SJSA1 (cell line): ENCODE data around the gene LIN7A. TPM values are rescaled to one million over a fixed set of nuclear protein-coding genes. Genes with fewer than 3 reads are reported as not detected.

Source experiments
- DNase-seq, 2 experiments: peaks; one replicate each; pipeline ENCODE4 v3.0.0-alpha.2; 2015 to 2020; ENCODE audit warnings: low spot score in 2 of 2, low read depth in 1 of 2
- H3K27ac ChIP-seq: fragments of 250-450 bp; sonication (Bioruptor Pico); 2 replicates; pipeline ENCODE4 v1.5.1; 2020; ENCODE audit warnings: mild to moderate bottlenecking, moderate library complexity
- H3K27me3 ChIP-seq: fragments of 250-450 bp; sonication (Bioruptor Pico); replicated peaks from 2 replicates; pipeline ENCODE4 v1.5.1; 2020; ENCODE audit warnings: mild to moderate bottlenecking, moderate library complexity
- H3K36me3 ChIP-seq: fragments of 250-450 bp; sonication (Bioruptor Pico); 2 replicates; pipeline ENCODE4 v1.5.1; 2020; ENCODE audit warnings: mild to moderate bottlenecking
- H3K4me1 ChIP-seq: fragments of 250-450 bp; sonication (Bioruptor Pico); replicated peaks from 2 replicates; pipeline ENCODE4 v1.6.1; 2021; ENCODE audit warnings: mild to moderate bottlenecking
- H3K4me3 ChIP-seq: fragments of 250-450 bp; sonication (Bioruptor Pico); 2 replicates; pipeline ENCODE4 v1.5.1; 2020; ENCODE audit warnings: mild to moderate bottlenecking
- H3K9me3 ChIP-seq: fragments of 250-450 bp; sonication (Bioruptor Pico); replicated peaks from 2 replicates; pipeline ENCODE4 v1.5.1; 2020; ENCODE audit warnings: mild to moderate bottlenecking
- total RNA-seq: library from RNA; depleted of rRNA; stranded (reverse); fragments of >200 nt; shearing (Covaris generic); gene quantifications from 2 replicates; pipeline ENCODE4 v1.2.3, GENCODE V29; 2014

Gene LIN7A
- total RNA-seq, 1 experiment from 2014 or later, result 2.4 TPM

DNA sequence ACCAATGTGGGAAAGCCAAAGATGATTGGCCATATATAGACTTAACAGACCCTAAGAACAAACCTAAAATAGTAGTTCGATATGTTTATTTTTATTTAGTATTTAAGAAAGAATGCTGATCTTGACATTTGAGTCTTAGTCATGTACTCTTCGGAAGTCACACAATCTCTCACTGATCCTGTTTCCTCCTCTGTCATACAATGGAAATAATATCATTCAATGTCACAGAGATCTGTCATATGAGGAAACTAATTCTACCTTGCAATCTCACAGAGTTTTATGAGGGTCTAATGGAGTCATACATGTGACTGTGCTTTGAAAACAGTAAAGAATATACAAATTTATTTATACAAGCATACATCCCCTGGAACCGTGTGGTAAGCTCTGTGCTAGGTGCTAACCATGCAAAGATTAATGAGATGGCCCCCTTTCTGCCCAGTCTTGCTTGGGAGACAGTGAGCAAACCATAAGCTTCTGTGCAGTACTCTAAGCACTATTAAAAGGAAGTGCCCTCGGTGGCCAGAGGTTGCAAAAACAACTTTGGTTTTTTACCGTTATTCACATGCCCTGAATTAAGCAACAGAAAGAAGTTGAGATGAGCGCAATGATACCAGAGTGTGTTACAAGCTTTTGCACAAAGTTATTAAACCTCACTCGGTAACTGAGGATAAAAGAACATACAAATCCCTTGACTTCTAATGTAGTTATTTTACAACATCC, 1.7 kb upstream of the LIN7A start:
- no peaks in the 10 kb centered on the region for H3K9me3 ChIP-seq
- no peak for DNase-seq
- no peak overlapping the region for H3K4me3 ChIP-seq
- peaks cover 37% of the 10 kb centered on the region for H3K27me3 ChIP-seq
- H3K4me1 ChIP-seq, result peaks cover 13% of the 10 kb centered on the region
- no peaks in the 10 kb centered on the region for H3K36me3 ChIP-seq
- H3K27ac ChIP-seq, result no peak overlapping the region

DNA sequence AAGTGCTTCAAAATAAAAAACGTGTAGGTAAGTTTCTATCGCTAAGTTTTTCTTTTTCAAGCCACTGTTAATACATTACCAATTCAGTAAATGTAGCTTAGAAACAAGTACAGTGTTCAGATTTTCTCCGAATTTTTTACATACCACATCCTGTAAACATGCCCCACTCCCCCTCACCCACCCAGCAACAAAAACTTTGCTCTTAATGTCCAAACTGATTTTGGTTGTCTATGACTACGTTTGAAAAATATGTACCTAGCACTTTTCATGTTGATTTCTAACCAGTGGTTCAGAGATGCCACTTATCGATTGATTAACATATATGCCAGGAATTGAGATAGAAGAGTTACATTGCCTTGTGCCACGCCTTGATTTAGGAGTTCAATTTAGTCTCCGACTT, 663 bp upstream of the LIN7A start:
- Histone ChIP-seq H3K27me3 (peaks cover 45% of the 10 kb centered on the region), H3K27ac (no peak overlapping the region), H3K9me3 (no peaks in the 10 kb centered on the region), H3K36me3 (no peaks in the 10 kb centered on the region), H3K4me1 (peaks cover 13% of the 10 kb centered on the region), H3K4me3 (no peak overlapping the region)
- DNase-seq, result no peak

DNA sequence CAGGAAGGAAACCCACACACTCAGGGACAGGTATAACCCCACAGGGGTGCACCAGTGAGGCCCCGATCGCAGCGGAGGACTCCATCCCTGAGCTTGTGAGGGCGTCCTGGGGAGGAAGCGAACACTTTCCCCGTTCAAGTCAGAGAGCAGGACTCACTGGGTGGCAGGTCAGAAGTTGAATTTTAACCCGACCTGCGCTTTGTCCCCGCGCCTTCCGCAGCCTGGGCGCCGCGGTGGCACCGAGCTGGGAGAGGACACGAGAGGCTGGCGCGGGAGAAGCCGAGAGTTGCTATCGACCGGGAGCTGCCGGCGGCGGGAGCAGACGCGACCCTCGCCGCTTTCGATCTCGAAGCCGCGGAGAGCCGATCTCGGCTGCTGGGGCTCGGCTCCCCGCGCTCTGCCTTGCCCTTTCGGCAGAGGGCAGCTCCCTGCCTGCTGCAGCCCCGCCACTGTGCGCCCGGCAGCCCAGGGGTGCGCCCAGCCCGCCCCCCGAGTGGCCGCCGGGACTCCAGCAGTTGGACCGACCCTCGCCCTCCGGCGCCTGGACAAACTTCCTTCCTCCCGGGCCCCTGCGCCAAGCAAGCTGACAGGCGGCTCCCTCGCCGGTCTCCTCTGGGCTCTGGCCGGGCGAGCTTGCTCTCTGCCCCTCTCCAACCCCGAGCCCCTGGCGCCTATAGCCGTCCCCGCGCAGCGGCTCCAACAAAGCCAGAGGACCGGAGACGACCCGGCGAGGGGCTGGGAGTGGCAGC, 918 bp downstream of the LIN7A start:
- H3K27me3 ChIP-seq, result peaks cover 54% of the 10 kb centered on the region
- H3K9me3 ChIP-seq, result no peaks in the 10 kb centered on the region
- H3K27ac ChIP-seq, result no peak overlapping the region
- H3K4me1 ChIP-seq, result peaks cover 13% of the 10 kb centered on the region
- peak; percentile 41 to 44 for DNase-seq
- H3K4me3 ChIP-seq, result peak overlapping the region; percentile 44
- H3K36me3 ChIP-seq, result no peaks in the 10 kb centered on the region

DNA sequence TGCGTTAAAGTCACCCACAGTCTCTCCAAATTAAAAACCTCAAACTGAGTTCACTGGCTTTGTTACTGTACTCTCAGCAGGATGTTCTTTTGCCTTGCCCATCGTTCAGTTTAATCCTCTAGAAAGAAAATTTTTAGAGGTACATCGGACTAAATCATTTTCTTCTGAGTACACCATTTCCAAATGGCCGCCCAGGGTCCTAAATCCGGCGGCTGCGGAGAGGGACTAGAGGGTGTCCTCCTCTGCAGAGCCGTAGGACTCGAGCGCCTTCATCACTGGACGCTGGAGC, 1.4 kb downstream of the LIN7A start:
- H3K36me3 ChIP-seq, result no peaks in the 10 kb centered on the region
- peak overlapping the region; percentile 44 for H3K4me3 ChIP-seq
- H3K27ac ChIP-seq, result no peak overlapping the region
- DNase-seq, result no peak
- H3K4me1 ChIP-seq, result peaks cover 13% of the 10 kb centered on the region
- H3K9me3 ChIP-seq, result no peaks in the 10 kb centered on the region
- H3K27me3 ChIP-seq, result peaks cover 54% of the 10 kb centered on the region

DNA sequence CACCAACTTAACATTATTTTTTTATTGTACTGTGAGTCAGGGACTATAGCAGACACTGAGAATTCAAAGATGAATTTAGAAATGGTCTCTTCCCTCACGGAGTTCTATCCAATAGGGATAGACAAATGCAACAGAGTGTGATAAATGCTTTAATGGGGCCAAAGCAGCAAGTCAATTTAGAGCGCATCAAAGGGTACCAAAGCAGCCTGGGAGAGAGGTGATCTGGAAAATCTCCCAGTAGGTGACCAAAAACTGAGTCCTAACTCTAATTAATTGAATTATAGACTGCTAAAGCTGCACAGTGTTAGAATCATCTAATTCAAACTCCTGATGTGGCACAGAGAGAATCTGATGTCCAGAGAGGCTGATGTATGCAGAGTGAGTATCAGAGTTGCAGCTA, 2.6 kb downstream of the LIN7A start:
- DNase-seq, result no peak
- Histone ChIP-seq H3K36me3 (no peaks in the 10 kb centered on the region), H3K27ac (no peak overlapping the region), H3K27me3 (peaks cover 54% of the 10 kb centered on the region), H3K9me3 (no peaks in the 10 kb centered on the region), H3K4me3 (no peak overlapping the region), H3K4me1 (peaks cover 13% of the 10 kb centered on the region)

DNA sequence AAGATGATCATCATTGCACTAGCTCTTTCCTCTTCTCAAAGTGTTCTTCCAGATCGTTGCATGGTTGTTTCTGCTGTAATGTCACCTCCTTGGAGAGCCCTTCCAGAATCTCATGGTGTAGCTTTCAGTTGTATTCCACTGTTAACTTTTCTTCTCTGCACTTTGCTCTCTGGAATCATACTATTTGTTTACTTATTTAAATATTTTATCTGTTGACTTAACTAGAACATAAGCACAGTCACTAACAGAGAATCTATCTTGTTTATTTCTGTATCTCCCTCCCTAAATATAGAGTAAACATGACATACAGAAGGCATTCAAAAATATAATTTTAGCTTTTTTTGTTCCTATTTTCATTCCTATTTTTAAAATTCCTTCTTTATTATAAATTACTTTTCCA, 11.8 kb downstream of the LIN7A start:
- no peak overlapping the region for H3K27ac ChIP-seq
- H3K4me3 ChIP-seq, result no peak overlapping the region
- DNase-seq, result no peak
- no peaks in the 10 kb centered on the region; the same call in 1 of the 2 replicates for H3K27me3 ChIP-seq
- no peaks in the 10 kb centered on the region for H3K9me3 ChIP-seq
- no peaks in the 10 kb centered on the region for H3K36me3 ChIP-seq
- H3K4me1 ChIP-seq, result no peaks in the 10 kb centered on the region

DNA sequence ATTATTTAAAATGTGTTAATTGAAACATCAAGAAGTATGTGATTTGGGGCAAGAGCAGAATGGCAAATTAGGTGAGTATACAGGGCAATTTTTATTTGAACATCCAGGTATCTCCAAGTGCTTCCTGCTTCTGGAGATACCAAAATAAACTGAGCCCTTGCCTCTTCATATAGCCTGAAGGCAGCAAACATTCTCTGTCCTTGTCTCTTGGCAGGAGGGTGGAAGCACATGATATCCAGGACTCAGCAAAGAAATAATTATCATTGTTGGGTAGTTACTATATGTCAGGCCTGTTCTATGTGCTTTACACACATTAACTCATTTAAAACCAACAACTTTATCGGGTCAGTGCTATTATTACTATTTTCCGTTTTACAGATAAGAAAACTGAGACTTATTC, 12.5 kb downstream of the LIN7A start:
- Histone ChIP-seq H3K27me3 (no peaks in the 10 kb centered on the region), H3K36me3 (no peaks in the 10 kb centered on the region), H3K9me3 (no peaks in the 10 kb centered on the region), H3K4me3 (no peak overlapping the region), H3K27ac (no peak overlapping the region), H3K4me1 (no peaks in the 10 kb centered on the region)
- DNase-seq, result no peak

DNA sequence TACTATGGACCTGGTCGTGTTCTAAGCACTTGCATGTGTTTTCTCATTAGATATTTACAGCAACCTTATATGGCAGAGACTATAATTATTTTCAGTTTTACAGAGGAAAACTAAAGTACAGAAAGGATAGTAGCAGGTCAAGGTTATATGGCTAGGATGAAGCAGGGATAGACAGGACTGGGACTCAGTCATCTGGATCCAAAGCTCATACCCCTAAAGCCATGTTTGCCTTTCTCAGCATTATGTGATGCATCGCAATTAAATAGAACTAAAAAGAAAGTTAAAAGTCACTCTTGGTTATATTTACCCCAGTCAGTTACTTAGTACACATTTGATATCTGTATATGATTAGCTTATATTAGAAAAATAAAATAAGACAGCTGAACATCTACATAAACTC, 13.3 kb downstream of the LIN7A start:
- Histone ChIP-seq H3K27me3 (no peaks in the 10 kb centered on the region), H3K36me3 (no peaks in the 10 kb centered on the region), H3K4me3 (no peak overlapping the region), H3K27ac (no peak overlapping the region), H3K4me1 (no peaks in the 10 kb centered on the region), H3K9me3 (no peaks in the 10 kb centered on the region)
- DNase-seq, result no peak

DNA sequence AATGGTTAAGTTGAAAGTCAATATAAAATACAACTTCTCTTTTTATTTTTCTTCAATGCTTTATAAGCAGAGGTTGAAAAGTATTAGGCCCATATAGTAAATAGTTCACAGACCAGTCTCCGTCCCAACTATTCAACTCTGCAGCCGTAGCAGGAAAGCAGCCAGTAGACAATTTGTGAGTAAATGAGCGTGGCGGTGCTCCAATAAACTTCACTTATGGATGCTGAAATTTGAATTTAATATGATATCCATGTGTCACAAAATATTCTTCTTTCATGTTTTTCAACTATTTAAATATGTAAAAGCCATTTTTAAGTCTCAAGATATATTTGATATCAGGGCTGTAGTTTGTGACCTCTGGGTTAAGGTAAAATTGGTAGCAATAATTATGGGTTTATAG, 17.7 kb downstream of the LIN7A start:
- no peaks in the 10 kb centered on the region for H3K27me3 ChIP-seq
- no peaks in the 10 kb centered on the region for H3K9me3 ChIP-seq
- H3K27ac ChIP-seq, result no peak overlapping the region
- H3K4me1 ChIP-seq, result no peaks in the 10 kb centered on the region
- H3K4me3 ChIP-seq, result no peak overlapping the region
- no peaks in the 10 kb centered on the region for H3K36me3 ChIP-seq
- no peak for DNase-seq

DNA sequence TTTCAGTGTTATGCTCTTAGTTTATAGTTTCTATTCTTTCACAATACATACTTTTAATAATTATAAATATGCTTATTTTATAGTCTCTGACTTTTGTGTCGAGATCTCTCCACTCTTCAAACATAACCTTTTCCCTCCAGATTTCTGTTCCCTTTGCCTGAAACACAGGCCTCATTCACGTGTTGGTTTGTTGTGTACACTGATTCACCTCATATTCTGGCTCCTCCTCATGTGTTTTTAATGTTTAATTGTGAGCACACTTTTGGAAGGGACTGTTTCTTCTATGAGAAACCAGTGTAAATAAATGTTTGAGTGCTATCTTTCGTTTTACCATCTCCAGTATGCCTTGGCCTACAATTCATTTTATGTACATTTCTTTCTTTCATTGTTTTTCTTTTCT, 20.1 kb downstream of the LIN7A start:
- H3K36me3 ChIP-seq, result no peaks in the 10 kb centered on the region

DNA sequence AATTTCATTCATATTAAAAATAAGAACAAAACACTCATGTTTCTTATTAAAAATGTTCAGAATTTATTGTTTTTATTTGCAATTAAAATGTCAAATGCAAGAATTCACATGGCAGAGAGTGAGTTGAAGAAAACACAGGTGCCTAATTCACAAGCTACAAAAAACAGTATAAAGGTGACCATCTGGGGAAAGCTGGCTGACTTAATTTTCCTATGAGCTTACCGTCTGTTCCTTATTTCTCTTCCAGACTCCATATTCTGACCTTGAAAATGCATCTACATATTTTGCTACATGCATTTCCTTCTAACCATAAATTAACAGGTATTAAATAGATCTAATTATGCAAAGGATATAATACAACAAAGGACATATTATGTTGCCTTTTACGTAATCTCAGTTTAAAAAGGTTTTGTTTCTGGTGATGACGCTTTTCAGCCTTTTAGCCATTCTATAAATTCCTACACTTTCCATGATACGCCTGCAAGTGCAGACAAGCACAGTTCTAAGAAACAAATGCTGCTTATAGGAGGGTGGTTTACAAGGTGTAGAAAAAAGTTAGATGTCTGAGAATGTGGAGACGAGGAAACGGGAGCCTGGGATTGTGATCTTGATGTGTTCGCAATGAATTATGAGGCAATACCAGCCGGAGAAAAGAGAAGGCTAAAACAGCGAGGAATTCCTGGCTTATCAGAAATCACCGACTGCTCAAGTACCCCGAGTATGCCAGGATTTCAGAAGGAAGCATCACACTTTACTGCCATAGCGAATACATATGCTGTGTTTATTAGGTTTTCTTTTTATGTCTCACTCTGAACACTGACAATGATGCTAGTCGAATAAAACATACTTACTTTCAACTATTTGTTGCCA, 24.6 kb downstream of the LIN7A start:
- Histone ChIP-seq H3K36me3 (no peaks in the 10 kb centered on the region), H3K4me1 (no peaks in the 10 kb centered on the region), H3K27ac (no peak overlapping the region), H3K27me3 (no peaks in the 10 kb centered on the region), H3K9me3 (no peaks in the 10 kb centered on the region), H3K4me3 (no peak overlapping the region)
- DNase-seq, result no peak

More for the DNA sequence above, 20.1 kb downstream of the LIN7A start:
- no peak for DNase-seq
- no peaks in the 10 kb centered on the region for H3K27me3 ChIP-seq
- H3K9me3 ChIP-seq, result no peaks in the 10 kb centered on the region
- H3K4me1 ChIP-seq, result no peaks in the 10 kb centered on the region
- H3K27ac ChIP-seq, result no peak overlapping the region
- no peak overlapping the region for H3K4me3 ChIP-seq

DNA sequence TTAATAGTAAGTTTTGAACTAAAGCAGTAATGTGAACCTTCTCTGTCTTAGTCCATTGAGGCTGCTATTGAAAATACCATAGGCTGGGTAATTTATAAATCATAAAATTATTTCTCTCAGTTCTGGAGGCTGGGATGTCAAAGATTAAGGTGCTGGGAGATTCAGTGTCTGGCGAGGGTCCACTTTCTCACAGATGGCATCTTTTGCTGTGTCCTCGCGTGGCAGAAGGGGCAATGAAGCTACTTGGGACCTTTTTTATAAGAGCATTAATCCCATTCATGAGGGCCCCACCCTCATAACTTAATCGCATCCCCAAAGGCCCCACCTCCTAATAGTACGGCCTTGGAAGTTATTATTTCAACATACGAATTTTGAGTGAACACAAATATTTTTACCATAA, 28.4 kb downstream of the LIN7A start:
- Histone ChIP-seq H3K4me1 (no peaks in the 10 kb centered on the region), H3K27me3 (no peaks in the 10 kb centered on the region), H3K36me3 (no peaks in the 10 kb centered on the region), H3K27ac (no peak overlapping the region), H3K9me3 (no peaks in the 10 kb centered on the region), H3K4me3 (no peak overlapping the region)
- DNase-seq, result no peak

DNA sequence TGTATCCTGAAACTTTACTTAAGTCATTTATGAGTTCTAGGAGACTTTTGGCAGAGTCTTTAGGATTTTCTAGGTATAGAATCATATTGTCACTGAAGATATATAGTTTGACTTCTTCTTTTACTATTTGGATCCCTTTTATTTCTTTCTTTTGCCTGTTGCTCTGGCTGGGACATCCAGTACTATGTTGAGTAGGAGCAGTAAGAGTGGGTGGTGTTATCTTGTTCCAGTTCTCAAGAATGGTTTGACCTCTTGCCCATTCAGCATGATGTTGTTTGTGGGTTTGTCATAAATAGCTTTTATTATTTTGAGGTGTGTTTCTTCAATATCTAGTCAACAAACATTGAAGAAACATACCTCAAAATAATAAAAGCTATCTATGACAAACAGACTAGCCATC, 35.0 kb downstream of the LIN7A start:
- Histone ChIP-seq H3K4me3 (no peak overlapping the region), H3K27ac (no peak overlapping the region), H3K4me1 (no peaks in the 10 kb centered on the region), H3K27me3 (no peaks in the 10 kb centered on the region), H3K36me3 (no peaks in the 10 kb centered on the region), H3K9me3 (no peaks in the 10 kb centered on the region)
- no peak for DNase-seq

DNA sequence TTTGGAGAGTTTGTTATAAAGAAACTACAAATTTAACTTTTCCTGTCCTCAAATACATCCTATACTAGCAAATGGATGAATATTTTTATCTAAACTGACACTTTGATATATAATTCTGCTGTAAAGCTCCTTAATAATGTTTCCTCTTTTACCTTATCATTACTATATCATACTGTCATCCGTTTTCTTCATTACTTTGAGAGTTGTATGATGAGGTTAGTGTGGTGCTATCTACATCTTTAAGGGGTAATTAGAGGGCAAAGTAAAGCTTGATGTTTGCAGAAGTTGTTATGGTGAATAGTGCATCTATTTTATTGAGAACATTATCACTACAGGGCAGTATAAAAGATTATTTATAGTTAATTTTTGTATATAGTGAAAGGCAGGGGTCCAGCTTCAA, 36.1 kb downstream of the LIN7A start:
- Histone ChIP-seq H3K36me3 (no peaks in the 10 kb centered on the region), H3K4me3 (no peak overlapping the region), H3K27me3 (no peaks in the 10 kb centered on the region), H3K9me3 (no peaks in the 10 kb centered on the region), H3K27ac (no peak overlapping the region), H3K4me1 (no peaks in the 10 kb centered on the region)
- DNase-seq, result no peak
